K562 (cell line): Measurements from ENCODE around the gene STMN3. TPM values are rescaled to one million over a fixed set of nuclear protein-coding genes. Genes with fewer than 3 reads are reported as not detected.

Source experiments
- EGR1 ChIP-seq: fragments of 450-650 bp; conservative IDR thresholded peaks from 2 replicates; pipeline ENCODE4 v1.6.1; 2017; ENCODE audit warnings: mild to moderate bottlenecking
- EP300 ChIP-seq: IDR thresholded peaks from 2 replicates; pipeline ENCODE4 v1.6.1; 2012; ENCODE audit warnings: low read length, improper control_type of control experiment
- HNRNPK ChIP-seq: fragments of 200-400 bp; formaldehyde crosslinking; IDR thresholded peaks from one replicate; pipeline ENCODE4 v1.6.1; 2018; ENCODE audit warnings: mild to moderate bottlenecking, low read depth, low read length; ENCODE audit not compliant: poor library complexity, severe bottlenecking
- HSF4 ChIP-seq: fragments of 250-450 bp; sonication (Bioruptor Pico); IDR thresholded peaks from 2 replicates; pipeline ENCODE4 v2.1.2; 2022; ENCODE audit warnings: mild to moderate bottlenecking, moderate library complexity, borderline replicate concordance
- MAZ ChIP-seq, 2 experiments: fragments of 450-650 bp in 1 of 2; sonication (generic) in 1 of 2; formaldehyde crosslinking; IDR thresholded peaks in 1 of 2; conservative IDR thresholded peaks in 1 of 2; 2 replicates each; pipeline versions ENCODE4 v1.4.0 to v1.5.0; 2020; ENCODE audit warnings: mild to moderate bottlenecking in 1 of 2, missing genetic modification reagents in 1 of 2
- NFYB ChIP-seq: IDR thresholded peaks from 2 replicates; pipeline ENCODE4 v1.6.1; 2011; ENCODE audit warnings: mild to moderate bottlenecking, moderate library complexity; ENCODE audit not compliant: insufficient read length; ENCODE audit errors: extremely low read depth
- RBFOX2 ChIP-seq: fragments of 200-400 bp; formaldehyde crosslinking; IDR thresholded peaks from 2 replicates; pipeline ENCODE4 v1.6.1; 2017; ENCODE audit warnings: low read depth, mild to moderate bottlenecking, low read length, moderate library complexity
- SETDB1 ChIP-seq: IDR thresholded peaks from one replicate; pipeline ENCODE4 v1.6.1; 2012; ENCODE audit warnings: low read length, control low read depth, inconsistent platforms
- SP1 ChIP-seq: sonication (generic); formaldehyde crosslinking; IDR thresholded peaks from 2 replicates; pipeline ENCODE4 v1.8.1; 2022; ENCODE audit warnings: mild to moderate bottlenecking, missing genetic modification reagents
- TEAD2 ChIP-seq: fragments of 450-650 bp; IDR thresholded peaks from 2 replicates; pipeline ENCODE4 v1.6.1; 2016; ENCODE audit warnings: missing genetic modification characterization, control low read depth, missing compliant biosample characterization
- ZBTB7A ChIP-seq: IDR thresholded peaks from 2 replicates; pipeline ENCODE4 v1.6.1; 2011; ENCODE audit warnings: low read depth, mild to moderate bottlenecking, low read length, moderate library complexity, borderline replicate concordance; ENCODE audit not compliant: control insufficient read depth
- ZNF224 ChIP-seq: sonication (generic); formaldehyde crosslinking; IDR thresholded peaks from 2 replicates; pipeline ENCODE4 v1.8.0; 2022; ENCODE audit warnings: mild to moderate bottlenecking, missing genetic modification reagents
- ZNF311 ChIP-seq: fragments of 250-450 bp; sonication (Bioruptor Pico); IDR thresholded peaks from 2 replicates; pipeline ENCODE4 v1.4.0; 2020; ENCODE audit warnings: mild to moderate bottlenecking, moderate library complexity
- ZNF780A ChIP-seq: fragments of 250-450 bp; sonication (Bioruptor Pico); IDR thresholded peaks from 2 replicates; pipeline ENCODE4 v1.5.0; 2021; ENCODE audit warnings: mild to moderate bottlenecking
- polyA plus RNA-seq, 8 experiments: library from polyadenylated mRNA; depleted of rRNA in 4 of 8; stranded (reverse) in 5 of 8; unstranded in 3 of 8; fragments of >200 nt; fragmentation: Nextera tagmentation in 2 of 8; fragmentation: Illumina TruSeq in 1 of 8; extraction: Ambion mirVana in 2 of 8; extraction: Trizol in 1 of 8; gene quantifications; 2 replicates each; pipeline versions ENCODE4 v1.2.1 to v1.2.3, GENCODE V29; 2011 to 2014; ENCODE audit warnings: inconsistent platforms in 1 of 8, missing spikeins in 1 of 8
- total RNA-seq, 7 experiments: library from RNA; depleted of rRNA in 6 of 7; stranded (reverse); fragments of >200 nt in 6 of 7; fragmentation: Illumina TruSeq in 2 of 7; extraction: Trizol in 2 of 7; gene quantifications; 2 replicates each; pipeline versions ENCODE4 v1.2.1 to v1.2.3, GENCODE V29; 2011 to 2021; ENCODE audit warnings: low replicate concordance in 1 of 7
- TF ChIP-seq, protein P1 (sequence below): fragments of 250-450 bp; sonication (Bioruptor Pico); IDR thresholded peaks from 2 replicates; pipeline ENCODE4 v1.5.0; 2021
- TF ChIP-seq, protein P2 (sequence below), 3 experiments: IDR thresholded peaks in 2 of 3; conservative IDR thresholded peaks in 1 of 3; 2 replicates each; pipeline ENCODE4 v1.5.1; 2011 to 2012; ENCODE audit warnings: low read length in 3 of 3, mild to moderate bottlenecking in 3 of 3, control low read depth in 2 of 3, improper control_type of control experiment in 1 of 3, inconsistent platforms in 1 of 3, low read depth in 1 of 3, mixed read lengths in 1 of 3, moderate library complexity in 1 of 3; ENCODE audit not compliant: insufficient read depth in 2 of 3
- TF ChIP-seq, protein P3 (sequence below): fragments of 450-650 bp; IDR thresholded peaks from 2 replicates; pipeline ENCODE4 v1.6.1; 2016; ENCODE audit warnings: antibody characterized with exemption

The STMN3 gene
- total and polyA plus RNA-seq, 9 of the 15 experiments (the other 6 are each of a cell fraction or from before 2014, with no cell fraction given) = 0.70 to 65.6 (median 29.4) TPM

DNA sequence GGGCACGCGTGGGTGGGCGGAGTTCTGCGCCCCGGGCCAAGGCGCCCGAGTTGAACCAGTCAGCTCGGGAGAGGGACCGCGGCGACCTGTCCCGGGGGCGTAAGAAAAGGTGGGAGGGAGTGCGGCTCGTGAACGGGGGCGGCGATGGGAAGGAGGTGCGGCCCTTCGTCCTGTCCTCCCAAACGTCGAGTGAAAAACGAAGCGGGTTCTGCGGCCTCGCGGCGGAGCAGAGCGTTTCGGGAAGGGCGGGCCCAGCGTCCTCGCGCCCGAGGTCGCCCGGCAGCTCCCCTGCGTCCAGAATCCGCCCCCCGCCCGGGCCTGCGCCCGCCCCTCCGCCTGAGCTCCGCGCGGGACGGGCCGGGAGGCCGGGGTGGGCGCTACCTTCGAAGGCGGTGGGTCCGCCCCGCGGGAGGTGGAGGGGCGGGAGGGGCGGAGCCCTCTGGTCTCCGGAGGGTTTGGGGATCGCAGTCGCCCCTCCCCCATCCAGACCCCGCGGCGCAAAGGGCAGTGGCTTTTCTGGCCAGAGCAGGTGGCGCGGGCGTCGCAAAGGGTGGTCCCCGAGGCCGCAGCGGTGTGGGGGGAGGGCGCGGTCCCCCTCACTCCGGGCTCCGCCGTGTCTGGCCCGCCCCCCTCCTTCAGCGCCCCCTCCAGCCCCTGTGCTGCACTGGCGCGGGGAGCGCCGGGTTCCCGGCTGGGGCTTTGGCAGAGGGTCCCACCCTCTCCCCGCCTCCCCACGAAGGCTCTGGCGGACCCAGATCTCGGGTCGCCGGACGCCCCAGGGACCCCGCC lies 838 bp downstream of the STMN3 start (continued):
- TF ChIP-seq ZBTB7A = peak; percentile 76; the same call in 1 of the 2 replicates
- TF ChIP-seq ZNF311 (CRISPR knock-in tag) = no peak
- no peak for TF ChIP-seq NFYB
- TF ChIP-seq ZNF780A (CRISPR knock-in tag) = no peak
- TF ChIP-seq HNRNPK = no peak
- 0 out of 2 replicates have a peak, but pooled peaks have one; percentile 37 for TF ChIP-seq SP1 (CRISPR knock-in tag)
- TF ChIP-seq HSF4 (CRISPR knock-in tag) = no peak
- no peak for TF ChIP-seq TEAD2
- TF ChIP-seq EP300 = no peak
- peak; percentile 11; the same call in 1 of the 2 replicates for TF ChIP-seq RBFOX2
- peak in 1 of 2 experiments; percentile 23; a peak in 1 of 4 replicates for TF ChIP-seq MAZ (CRISPR knock-in tag; conservative IDR thresholded peaks at IDR 0.05 in 1 of 2, IDR thresholded peaks at IDR 0.05 in 1 of 2)
- TF ChIP-seq, protein P1, sequence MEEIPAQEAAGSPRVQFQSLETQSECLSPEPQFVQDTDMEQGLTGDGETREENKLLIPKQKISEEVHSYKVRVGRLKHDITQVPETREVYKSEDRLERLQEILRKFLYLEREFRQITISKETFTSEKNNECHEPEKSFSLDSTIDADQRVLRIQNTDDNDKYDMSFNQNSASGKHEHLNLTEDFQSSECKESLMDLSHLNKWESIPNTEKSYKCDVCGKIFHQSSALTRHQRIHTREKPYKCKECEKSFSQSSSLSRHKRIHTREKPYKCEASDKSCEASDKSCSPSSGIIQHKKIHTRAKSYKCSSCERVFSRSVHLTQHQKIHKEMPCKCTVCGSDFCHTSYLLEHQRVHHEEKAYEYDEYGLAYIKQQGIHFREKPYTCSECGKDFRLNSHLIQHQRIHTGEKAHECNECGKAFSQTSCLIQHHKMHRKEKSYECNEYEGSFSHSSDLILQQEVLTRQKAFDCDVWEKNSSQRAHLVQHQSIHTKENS = no peak
- TF ChIP-seq, protein P2, sequence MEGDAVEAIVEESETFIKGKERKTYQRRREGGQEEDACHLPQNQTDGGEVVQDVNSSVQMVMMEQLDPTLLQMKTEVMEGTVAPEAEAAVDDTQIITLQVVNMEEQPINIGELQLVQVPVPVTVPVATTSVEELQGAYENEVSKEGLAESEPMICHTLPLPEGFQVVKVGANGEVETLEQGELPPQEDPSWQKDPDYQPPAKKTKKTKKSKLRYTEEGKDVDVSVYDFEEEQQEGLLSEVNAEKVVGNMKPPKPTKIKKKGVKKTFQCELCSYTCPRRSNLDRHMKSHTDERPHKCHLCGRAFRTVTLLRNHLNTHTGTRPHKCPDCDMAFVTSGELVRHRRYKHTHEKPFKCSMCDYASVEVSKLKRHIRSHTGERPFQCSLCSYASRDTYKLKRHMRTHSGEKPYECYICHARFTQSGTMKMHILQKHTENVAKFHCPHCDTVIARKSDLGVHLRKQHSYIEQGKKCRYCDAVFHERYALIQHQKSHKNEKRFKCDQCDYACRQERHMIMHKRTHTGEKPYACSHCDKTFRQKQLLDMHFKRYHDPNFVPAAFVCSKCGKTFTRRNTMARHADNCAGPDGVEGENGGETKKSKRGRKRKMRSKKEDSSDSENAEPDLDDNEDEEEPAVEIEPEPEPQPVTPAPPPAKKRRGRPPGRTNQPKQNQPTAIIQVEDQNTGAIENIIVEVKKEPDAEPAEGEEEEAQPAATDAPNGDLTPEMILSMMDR (IDR thresholded peaks at IDR 0.05 in 2 of 3, conservative IDR thresholded peaks at IDR 0.05 in 1 of 3; ENCODE audit: insufficient read depth in 2 of 3, low read depth in 1 of 3, low read length in 3 of 3) = 0 out of 6 replicates have a peak, but pooled peaks of 1 of the 3 experiments have one; percentile 2
- TF ChIP-seq SETDB1 = no peak
- no peak for TF ChIP-seq ZNF224 (CRISPR knock-in tag)
- peak; percentile 87 for TF ChIP-seq EGR1
- TF ChIP-seq, protein P3, sequence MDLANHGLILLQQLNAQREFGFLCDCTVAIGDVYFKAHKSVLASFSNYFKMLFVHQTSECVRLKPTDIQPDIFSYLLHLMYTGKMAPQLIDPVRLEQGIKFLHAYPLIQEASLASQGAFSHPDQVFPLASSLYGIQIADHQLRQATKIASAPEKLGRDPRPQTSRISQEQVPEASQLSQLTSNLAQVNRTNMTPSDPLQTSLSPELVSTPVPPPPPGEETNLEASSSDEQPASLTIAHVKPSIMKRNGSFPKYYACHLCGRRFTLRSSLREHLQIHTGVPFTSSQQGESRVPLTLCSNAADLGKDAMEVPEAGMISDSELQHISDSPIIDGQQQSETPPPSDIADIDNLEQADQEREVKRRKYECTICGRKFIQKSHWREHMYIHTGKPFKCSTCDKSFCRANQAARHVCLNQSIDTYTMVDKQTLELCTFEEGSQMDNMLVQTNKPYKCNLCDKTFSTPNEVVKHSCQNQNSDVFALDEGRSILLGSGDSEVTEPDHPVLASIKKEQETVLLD = 0 out of 2 replicates have a peak, but pooled peaks have one; percentile 11
